ENCODE results near the gene SOX18. TPM values are rescaled to one million over a fixed set of nuclear protein-coding genes. Genes with fewer than 3 reads are reported as not detected.

SOX18 gene
- total RNA-seq, 4 donors from 2014 or later: 1.1 to 7.3 (median 4.3) TPM

GRCh38 chr20:64052987-64053840 is 3.8 kb upstream of the SOX18 start:
- no peak for TF ChIP-seq CTCF (IDR thresholded peaks at IDR 0.05)
- no peak for TF ChIP-seq POLR2A (IDR thresholded peaks at IDR 0.05)
- H3K4me3 ChIP-seq (ENCODE audit: low read depth, poor library complexity, severe bottlenecking): no peak overlapping the region
- intact Hi-C loops (cut with DNase I; ENCODE audit: low total_unique reads): no loop called here
- DNase-seq (ENCODE audit: low spot score in 2 of 2): no peak
- WGBS, 2 donors: 57 to 70% methylated on average over 23 to 28 of the region's 33 CpGs

- 81 to 93% methylated on average over 10 of the region's 10 CpGs for WGBS, 2 donors
- no peak overlapping the region for H3K4me3 ChIP-seq (ENCODE audit: low read depth, poor library complexity, severe bottlenecking)
- no peak for DNase-seq (ENCODE audit: low spot score in 2 of 2)
- TF ChIP-seq POLR2A (IDR thresholded peaks at IDR 0.05) (no peak), CTCF (IDR thresholded peaks at IDR 0.05) (no peak)
- intact Hi-C loops (cut with DNase I; ENCODE audit: low total_unique reads): no loop called here
Observed at GRCh38 chr20:64052326-64052722, 2.9 kb upstream of the SOX18 start.

GRCh38 chr20:64051561-64052325 is 2.3 kb upstream of the SOX18 start:
- 82 to 83% methylated on average over 12 to 13 of the region's 15 CpGs for WGBS, 2 donors
- DNase-seq (ENCODE audit: low spot score in 2 of 2): no peak
- no peak for TF ChIP-seq POLR2A (IDR thresholded peaks at IDR 0.05)
- TF ChIP-seq CTCF (IDR thresholded peaks at IDR 0.05): no peak
- intact Hi-C loops (cut with DNase I; ENCODE audit: low total_unique reads): no loop called here
- no peak overlapping the region for H3K4me3 ChIP-seq (ENCODE audit: low read depth, poor library complexity, severe bottlenecking)

- WGBS, 2 donors: 68 to 83% methylated on average over 10 to 11 of the region's 11 CpGs
- H3K4me3 ChIP-seq (ENCODE audit: low read depth, poor library complexity, severe bottlenecking): no peak overlapping the region
- intact Hi-C loops (cut with DNase I; ENCODE audit: low total_unique reads): no loop called here
- no peak for DNase-seq (ENCODE audit: low spot score in 2 of 2)
- TF ChIP-seq POLR2A (IDR thresholded peaks at IDR 0.05): no peak
- TF ChIP-seq CTCF (IDR thresholded peaks at IDR 0.05): no peak
Observed at GRCh38 chr20:64051033-64051452, 1.6 kb upstream of the SOX18 start.

- intact Hi-C loops (cut with DNase I; ENCODE audit: low total_unique reads): no loop called here
- WGBS, 2 donors: 67 to 68% methylated on average over 18 to 19 of the region's 23 CpGs
- DNase-seq (ENCODE audit: low spot score in 2 of 2): no peak
- no peak overlapping the region for H3K4me3 ChIP-seq (ENCODE audit: low read depth, poor library complexity, severe bottlenecking)
- no peak for TF ChIP-seq POLR2A (IDR thresholded peaks at IDR 0.05)
- TF ChIP-seq CTCF (IDR thresholded peaks at IDR 0.05): no peak
Observed at GRCh38 chr20:64050261-64051032, 1.0 kb upstream of the SOX18 start.

All from lower leg skin (tissue), 4 donors.